Sigmoid colon (tissue), 4 donors: ENCODE data around the gene NHSL2.

Experiments
- CTCF ChIP-seq, 4 experiments: fragments of 450-650 bp in 3 of 4; fragments of 200-600 bp in 1 of 4; IDR thresholded peaks; one replicate each; pipeline ENCODE4 v1.5.1; 2016 to 2019; ENCODE audit warnings: antibody characterized with exemption in 4 of 4, mild to moderate bottlenecking in 3 of 4, moderate library complexity in 2 of 4
- EP300 ChIP-seq, 4 donors: sonication (generic); formaldehyde crosslinking; IDR thresholded peaks; one replicate each; pipeline ENCODE4 v1.6.1; 2017; ENCODE audit warnings: antibody characterized with exemption in 4 of 4
- POLR2A ChIP-seq, 2 donors: fragments of 450-650 bp; IDR thresholded peaks; one replicate each; pipeline ENCODE4 v1.6.1; 2016; ENCODE audit warnings: antibody characterized with exemption in 2 of 2, mild to moderate bottlenecking in 2 of 2, moderate library complexity in 2 of 2
- POLR2AphosphoS5 ChIP-seq, 4 donors: sonication (generic); formaldehyde crosslinking; IDR thresholded peaks; one replicate each; pipeline ENCODE4 v1.6.1; 2017; ENCODE audit warnings: antibody characterized with exemption in 4 of 4

DNA sequence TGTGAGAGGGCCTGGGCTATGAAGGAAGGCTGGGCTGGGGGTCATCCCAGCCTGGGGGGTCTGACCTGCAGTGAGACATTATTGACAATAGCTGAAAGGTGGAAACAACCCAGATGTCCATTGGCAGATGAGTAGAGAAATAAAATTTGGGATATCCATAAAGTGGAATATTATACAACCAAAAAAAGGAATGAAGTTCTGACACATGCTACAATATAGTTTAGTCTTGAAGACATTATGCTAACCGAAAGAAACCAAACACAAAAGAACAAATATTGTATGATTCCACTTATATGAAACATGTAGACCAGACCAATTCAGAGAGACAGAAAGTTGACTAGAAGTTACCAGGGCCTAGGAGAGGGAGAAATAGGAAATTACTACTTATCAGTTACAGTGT, 176.3 kb downstream of the NHSL2 start:
- TF ChIP-seq POLR2A (IDR thresholded peaks at IDR 0.05) (no peak), CTCF (IDR thresholded peaks at IDR 0.05) (no peak), EP300 (IDR thresholded peaks at IDR 0.05) (no peak), POLR2AphosphoS5 (IDR thresholded peaks at IDR 0.05) (no peak)
